A673 (cell line): ENCODE measurements around the gene NACC2.

Experiments
- CTCF ChIP-seq: fragments of 300-800, 200-600 bp; sonication (generic); conservative IDR thresholded peaks from 2 replicates; pipeline ENCODE4 v1.5.1; 2017; ENCODE audit warnings: low read depth, mild to moderate bottlenecking, antibody characterized with exemption, low read length, moderate library complexity, mixed read lengths
- EZH2 ChIP-seq: fragments of 200-600 bp; sonication (generic); IDR thresholded peaks from 2 replicates; pipeline ENCODE4 v1.6.1; 2017; ENCODE audit warnings: borderline replicate concordance, low read depth, mild to moderate bottlenecking, mixed read lengths, antibody characterized with exemption, low read length; ENCODE audit not compliant: poor library complexity, severe bottlenecking

DNA sequence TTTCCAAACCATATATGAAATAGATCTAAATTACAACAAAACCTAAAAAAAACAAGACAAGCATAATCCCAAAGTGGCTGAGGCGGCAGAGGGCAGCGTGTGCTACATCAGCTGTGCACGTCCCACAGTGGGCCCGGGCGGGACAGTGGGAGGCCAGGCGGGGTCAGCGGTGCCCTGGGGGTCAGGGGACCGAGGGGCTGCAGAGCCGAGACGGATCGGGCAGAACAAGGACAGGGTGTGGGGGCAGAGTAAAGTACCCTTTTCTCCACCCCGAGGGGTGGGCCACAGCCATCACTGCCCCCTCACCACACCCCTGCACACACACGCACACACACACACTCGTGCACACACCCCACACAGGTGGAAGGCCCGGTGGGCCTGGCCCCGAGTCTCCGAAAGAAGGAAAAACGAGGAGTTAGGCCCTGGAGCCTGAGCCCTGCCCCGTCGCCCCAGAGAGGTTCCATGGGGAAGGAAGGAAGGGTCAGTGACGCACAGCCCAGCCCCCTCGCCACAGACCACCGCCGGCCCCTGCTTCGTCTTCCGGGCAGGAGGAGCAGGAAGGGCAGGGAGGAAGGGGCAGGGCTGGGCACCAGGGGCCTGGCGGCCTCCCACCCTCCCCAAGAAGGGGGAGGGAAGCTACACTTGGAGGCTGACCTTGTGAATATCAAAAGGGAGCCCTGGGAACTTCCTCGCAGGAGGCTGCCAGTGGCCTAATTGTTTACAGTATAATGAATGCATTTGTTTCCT, 84.3 kb downstream of the NACC2 start:
- TF ChIP-seq CTCF (no peak), EZH2 (no peak)
